Neutrophil (primary cell): ENCODE results near the gene RBP5.

Source experiments
- H3K27ac ChIP-seq: fragments of 200-600 bp; sonication (generic); 2 replicates; pipeline ENCODE4 v1.5.1; 2016; ENCODE audit warnings: mild to moderate bottlenecking, moderate library complexity
- H3K27me3 ChIP-seq: fragments of 200-600 bp; sonication (generic); 2 replicates; pipeline ENCODE4 v1.6.0; 2016; ENCODE audit warnings: mild to moderate bottlenecking
- H3K36me3 ChIP-seq: fragments of 200-600 bp; sonication (generic); 2 replicates; pipeline ENCODE4 v1.5.1; 2017
- H3K4me1 ChIP-seq, 2 experiments: fragments of 200-600 bp in 1 of 2; sonication (generic) in 1 of 2; 1 replicate in 1 of 2; 2 replicates in 1 of 2; pipeline versions ENCODE4 v1.5.1 to v1.6.1; 2013 to 2016; ENCODE audit warnings: low read depth in 1 of 2, low read length in 1 of 2, mild to moderate bottlenecking in 1 of 2, moderate library complexity in 1 of 2; ENCODE audit not compliant: control insufficient read depth in 1 of 2, insufficient read depth in 1 of 2
- H3K4me3 ChIP-seq, 2 experiments: fragments of 200-600 bp in 1 of 2; sonication (generic) in 1 of 2; 1 replicate in 1 of 2; 2 replicates in 1 of 2; pipeline ENCODE4 v1.5.1; 2013 to 2016; ENCODE audit warnings: low read depth in 1 of 2, low read length in 1 of 2, mild to moderate bottlenecking in 1 of 2, moderate library complexity in 1 of 2
- H3K9me3 ChIP-seq: fragments of 200-600 bp; sonication (generic); 2 replicates; pipeline ENCODE4 v1.5.1; 2016
- TF ChIP-seq, protein P1 (sequence below): fragments of 200-600 bp; sonication (generic); IDR thresholded peaks from 2 replicates; pipeline ENCODE4 v1.5.1; 2016; ENCODE audit warnings: antibody characterized with exemption

The RBP5 gene

GRCh38 chr12:7075939-7076338, 52.8 kb downstream of the RBP5 start:
- Histone ChIP-seq H3K9me3 (no peaks in the 10 kb centered on the region), H3K27ac (no peak overlapping the region), H3K36me3 (no peaks in the 10 kb centered on the region), H3K4me3 (no peak overlapping the region), H3K27me3 (no peaks in the 10 kb centered on the region), H3K4me1 (peaks cover 7 to 11% of the 10 kb centered on the region in 2 experiments)
- TF ChIP-seq, protein P1, sequence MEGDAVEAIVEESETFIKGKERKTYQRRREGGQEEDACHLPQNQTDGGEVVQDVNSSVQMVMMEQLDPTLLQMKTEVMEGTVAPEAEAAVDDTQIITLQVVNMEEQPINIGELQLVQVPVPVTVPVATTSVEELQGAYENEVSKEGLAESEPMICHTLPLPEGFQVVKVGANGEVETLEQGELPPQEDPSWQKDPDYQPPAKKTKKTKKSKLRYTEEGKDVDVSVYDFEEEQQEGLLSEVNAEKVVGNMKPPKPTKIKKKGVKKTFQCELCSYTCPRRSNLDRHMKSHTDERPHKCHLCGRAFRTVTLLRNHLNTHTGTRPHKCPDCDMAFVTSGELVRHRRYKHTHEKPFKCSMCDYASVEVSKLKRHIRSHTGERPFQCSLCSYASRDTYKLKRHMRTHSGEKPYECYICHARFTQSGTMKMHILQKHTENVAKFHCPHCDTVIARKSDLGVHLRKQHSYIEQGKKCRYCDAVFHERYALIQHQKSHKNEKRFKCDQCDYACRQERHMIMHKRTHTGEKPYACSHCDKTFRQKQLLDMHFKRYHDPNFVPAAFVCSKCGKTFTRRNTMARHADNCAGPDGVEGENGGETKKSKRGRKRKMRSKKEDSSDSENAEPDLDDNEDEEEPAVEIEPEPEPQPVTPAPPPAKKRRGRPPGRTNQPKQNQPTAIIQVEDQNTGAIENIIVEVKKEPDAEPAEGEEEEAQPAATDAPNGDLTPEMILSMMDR, result no peak

GRCh38 chr12:7075518-7075917, 53.2 kb downstream of the RBP5 start:
- Histone ChIP-seq H3K9me3 (no peaks in the 10 kb centered on the region), H3K4me1 (peaks cover 7 to 11% of the 10 kb centered on the region in 2 experiments), H3K36me3 (no peaks in the 10 kb centered on the region), H3K27ac (no peak overlapping the region), H3K4me3 (no peak overlapping the region), H3K27me3 (no peaks in the 10 kb centered on the region)
- TF ChIP-seq, protein P1, result no peak

DNA sequence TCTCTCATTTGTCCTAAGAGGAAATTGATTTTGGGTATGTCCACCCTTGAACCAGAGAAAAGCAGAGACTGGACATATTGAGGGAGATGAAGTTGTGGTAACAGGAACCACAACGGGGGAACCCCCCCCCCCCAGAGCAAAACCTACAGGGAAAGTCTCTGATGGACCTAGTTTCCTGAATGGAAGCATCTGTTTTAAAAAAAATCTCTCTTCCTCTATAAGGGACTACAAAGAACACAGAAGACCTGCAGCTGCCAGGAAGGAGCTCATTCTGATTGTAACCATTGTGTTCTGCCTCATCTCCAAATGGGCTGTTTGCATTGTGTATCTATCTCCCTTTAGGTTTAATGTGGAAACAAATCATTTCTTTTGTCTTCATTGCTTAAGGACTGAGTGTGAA, 54.7 kb downstream of the RBP5 start:
- H3K36me3 ChIP-seq, result no peaks in the 10 kb centered on the region
- H3K4me1 ChIP-seq, result peaks cover 7 to 11% of the 10 kb centered on the region in 2 experiments
- H3K27ac ChIP-seq, result no peak overlapping the region
- no peak overlapping the region for H3K4me3 ChIP-seq
- no peaks in the 10 kb centered on the region for H3K9me3 ChIP-seq
- no peaks in the 10 kb centered on the region for H3K27me3 ChIP-seq
- TF ChIP-seq, protein P1, result no peak
